ENCODE data around the gene CLDN1. TPM values are rescaled to one million over a fixed set of nuclear protein-coding genes. Genes with fewer than 3 reads are reported as not detected.

The CLDN1 gene
- total and polyA plus RNA-seq, 2 of the 8 experiments (the other 6 are each of a cell fraction or from before 2014, with no cell fraction given), result 3.1 to 6.1 TPM

GRCh38 chr3:190291994-190292584 lies 30.2 kb downstream of the CLDN1 start:
- Histone ChIP-seq H3K27me3 (replicated peaks in 1 of 4; ENCODE audit: control insufficient read depth in 3 of 4, extremely low read depth in 1 of 4, insufficient read depth in 3 of 4, low read length in 3 of 4) (no peaks in the 10 kb centered on the region), H3K4me1 (replicated peaks in 1 of 4; ENCODE audit: control insufficient read depth in 3 of 4, insufficient read depth in 4 of 4, low read length in 3 of 4) (no peaks in the 10 kb centered on the region), H3K14ac (ENCODE audit: insufficient read length) (no peak overlapping the region), H4K8ac (ENCODE audit: extremely low read depth, insufficient read depth, low read length) (no peak overlapping the region), H3K18ac (ENCODE audit: extremely low read depth, low read length) (no peak overlapping the region), H3K27ac (ENCODE audit: low read depth, low read length) (no peak overlapping the region), H3K23me2 (ENCODE audit: low read depth, low read length) (no peaks in the 10 kb centered on the region), H3K23ac (ENCODE audit: insufficient read length) (no peak overlapping the region), H3K4me2 (ENCODE audit: insufficient read depth in 1 of 2, low read depth in 2 of 2, low read length in 2 of 2) (no peak overlapping the region), H2BK12ac (ENCODE audit: low read depth, low read length) (no peak overlapping the region), H2BK120ac (replicated peaks; ENCODE audit: low read depth, low read length) (no peak overlapping the region), H2BK15ac (ENCODE audit: low read length) (no peak overlapping the region), H3K36me3 (ENCODE audit: control insufficient read depth in 2 of 4, insufficient read depth in 4 of 4, low read length in 3 of 4) (no peaks in the 10 kb centered on the region), H4K20me1 (replicated peaks in 1 of 2; ENCODE audit: control insufficient read depth in 1 of 2, insufficient read depth in 2 of 2, low read length in 2 of 2) (no peaks in the 10 kb centered on the region), H3K56ac (replicated peaks; ENCODE audit: insufficient read length, low read depth, low read length) (no peak overlapping the region), H3K9ac (replicated peaks in 1 of 4; ENCODE audit: extremely low read depth in 1 of 4, low read depth in 3 of 4, low read length in 3 of 4) (no peak overlapping the region), H3K9me3 (ENCODE audit: insufficient read depth in 2 of 2, low read depth in 1 of 2, low read length in 1 of 2) (peaks cover 3 to 5% of the 10 kb centered on the region in 2 experiments; a peak in 2 of 4 replicates), H4K5ac (ENCODE audit: insufficient read length, low read depth, low read length) (no peak overlapping the region), H3K79me2 (ENCODE audit: control insufficient read depth in 1 of 2, insufficient read depth in 2 of 2, low read length in 2 of 2) (no peaks in the 10 kb centered on the region), H4K91ac (replicated peaks; ENCODE audit: insufficient read length, low read length) (no peak overlapping the region), H2AFZ (ENCODE audit: low read length) (no peak overlapping the region), H3K4me3 (ENCODE audit: extremely low read depth in 1 of 4, insufficient read depth in 2 of 4, low read depth in 3 of 4, low read length in 4 of 4) (no peak overlapping the region), H3K4ac (replicated peaks; ENCODE audit: insufficient read length, low read depth, low read length) (no peak overlapping the region), H2AK5ac (ENCODE audit: low read depth, low read length) (no peak overlapping the region), H2BK5ac (ENCODE audit: low read depth, low read length) (no peak overlapping the region), H2BK20ac (ENCODE audit: low read length) (no peak overlapping the region), H3K79me1 (ENCODE audit: low read depth, low read length) (no peaks in the 10 kb centered on the region)
- 97% methylated on average over 3 of the region's 3 CpGs; no CpG with 5 or more reads in 1 of the 2 experiments for WGBS, 2 experiments (ENCODE audit: extremely low coverage in 1 of 2, insufficient coverage in 1 of 2, insufficient read length in 1 of 2, insufficient replicate concordance in 2 of 2, low coverage in 1 of 2, low lambda C conversion rate in 2 of 2, missing lambda C conversion rate in 1 of 2)
- ChIA-PET CTCF (ENCODE audit: partially characterized antibody) (interaction anchor here (1.2 kb wide), 1 partner anchor 9 kb away, joined by 4 read pairs; no protein-coding TSS in a partner anchor), POLR2A (ENCODE audit: partially characterized antibody) (no interaction called here)
- DNase-seq (ENCODE audit: low read depth in 1 of 2, low spot score in 2 of 2) (no peak), FAIRE-seq (no peak)

Measured in H1 (cell line).